GM21723 (cell line): ENCODE results near the gene FBXO9.

ENCODE experiments used
- ATAC-seq: cut with Tn5 transposase; IDR thresholded peaks from one replicate; pipeline ENCODE4 v1.9.1; 2021; ENCODE audit warnings: mild to moderate bottlenecking, moderate library complexity; ENCODE audit not compliant: unreplicated experiment

Gene FBXO9

DNA sequence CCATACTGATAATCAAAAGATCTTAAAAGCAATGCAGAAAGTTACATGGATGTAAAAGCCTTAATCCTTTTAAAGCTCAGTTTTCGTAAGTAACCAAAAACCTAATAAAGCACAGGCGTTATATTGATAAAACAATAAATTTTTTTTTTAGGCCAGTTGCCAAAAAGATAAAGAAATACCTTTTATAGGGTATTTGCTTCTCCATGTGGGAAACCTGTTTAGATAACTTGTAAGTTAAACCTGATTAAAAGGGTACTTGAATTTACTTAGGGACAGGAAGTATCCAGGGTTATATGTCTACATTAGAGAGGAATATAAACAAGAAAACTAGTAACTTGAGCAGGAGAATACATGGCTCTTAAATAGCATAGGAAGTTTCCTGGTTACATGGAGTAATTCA is 21.1 kb downstream of the FBXO9 start:
- no peak for ATAC-seq

GRCh38 chr6:53089948-53090347 is 24.7 kb downstream of the FBXO9 start:
- no peak for ATAC-seq

DNA sequence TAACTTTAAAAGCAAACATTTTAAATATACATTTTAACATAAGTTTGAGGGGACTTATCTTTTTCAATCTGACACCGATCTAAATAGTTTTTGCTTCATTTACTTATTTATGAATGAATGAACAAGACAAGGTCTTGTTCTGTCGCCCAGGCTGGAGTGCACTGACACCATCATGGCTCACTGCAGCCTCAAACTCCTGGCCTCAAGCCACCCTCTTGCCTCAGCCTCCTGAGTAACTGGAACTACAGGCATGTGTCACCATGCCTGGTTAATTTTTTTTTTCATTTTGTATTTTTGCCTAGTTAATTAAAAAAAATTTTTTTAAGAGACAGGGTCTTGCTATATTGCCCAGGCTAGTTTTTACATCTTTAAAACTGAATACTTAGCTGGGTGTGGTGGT is 25.4 kb downstream of the FBXO9 start:
- no peak for ATAC-seq

- no peak for ATAC-seq
These were observed 30.1 kb downstream of the FBXO9 start for GRCh38 chr6:53095270-53095669.

- ATAC-seq: no peak
These were observed 30.5 kb downstream of the FBXO9 start for GRCh38 chr6:53095716-53096115.

DNA sequence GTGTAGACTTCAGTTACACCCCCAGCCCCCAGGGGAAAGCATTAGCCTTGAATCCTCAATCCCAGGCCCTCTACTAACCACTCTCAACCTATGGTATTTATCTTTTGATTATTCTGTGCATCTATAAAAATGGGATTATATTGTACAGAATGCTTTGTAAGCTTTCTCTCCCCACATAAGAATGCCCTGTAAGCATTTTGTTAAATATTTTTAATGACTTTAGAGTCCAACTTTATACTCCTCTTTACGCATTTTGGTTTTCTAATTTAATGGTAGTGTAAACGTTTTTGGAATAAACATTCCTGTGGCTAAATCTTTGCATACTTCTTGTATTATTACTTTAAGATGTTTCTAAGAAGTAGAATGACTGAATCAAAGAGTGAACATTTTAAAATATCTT is 35.4 kb downstream of the FBXO9 start:
- no peak for ATAC-seq

DNA sequence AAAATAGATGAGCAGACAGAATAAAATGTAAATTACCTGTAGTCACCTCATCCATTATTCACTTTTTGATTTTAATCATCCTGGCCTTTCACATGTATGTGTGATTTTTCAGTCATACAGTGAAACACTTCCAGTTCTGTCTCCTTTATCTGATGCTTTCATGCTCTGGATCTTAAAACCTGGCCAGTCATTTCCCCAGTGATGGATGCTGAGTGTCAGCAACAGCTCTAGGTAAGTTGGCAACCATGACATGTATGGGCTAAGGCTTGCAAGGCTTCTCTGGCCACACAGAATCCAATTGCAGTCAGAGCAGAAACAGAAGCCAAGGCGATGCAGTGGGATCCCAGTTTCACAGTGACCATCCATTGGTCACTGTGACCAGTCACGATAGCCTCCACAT is 35.8 kb downstream of the FBXO9 start:
- ATAC-seq: no peak

DNA sequence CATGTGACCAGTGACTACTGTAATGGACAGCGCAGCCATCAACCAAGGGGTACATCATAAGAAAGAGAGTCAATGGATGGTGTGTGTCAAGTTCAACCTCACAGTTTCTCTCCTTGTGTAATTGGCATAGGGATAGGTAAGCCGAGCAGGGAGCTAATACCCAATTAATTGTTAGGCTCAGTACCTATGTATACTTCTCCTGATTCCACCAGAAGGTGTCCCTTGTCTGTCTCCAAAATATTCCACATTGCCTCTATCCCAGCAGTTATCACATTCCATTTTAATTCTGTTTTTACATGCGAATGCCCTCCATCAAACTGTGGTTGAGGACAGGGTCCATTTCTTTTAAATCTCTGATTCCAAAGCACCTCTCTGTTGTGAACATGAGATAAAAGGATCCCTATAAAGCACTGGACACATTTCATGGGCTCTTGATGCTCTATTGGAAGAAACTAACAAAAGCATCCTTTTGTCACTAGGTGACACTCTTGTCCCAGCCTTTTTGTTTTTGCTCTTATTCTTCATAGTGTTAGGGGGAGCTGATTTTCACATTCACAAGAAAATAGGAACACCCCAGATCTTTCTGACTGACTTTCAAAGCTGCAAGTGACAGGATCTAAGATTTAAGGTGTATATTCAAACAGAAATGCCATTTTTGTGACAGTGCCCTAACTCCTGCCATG is 38.9 kb downstream of the FBXO9 start:
- ATAC-seq: no peak

GRCh38 chr6:53104916-53105315 is 39.7 kb downstream of the FBXO9 start:
- ATAC-seq: no peak

GRCh38 chr6:53107091-53107490 is 41.9 kb downstream of the FBXO9 start:
- no peak for ATAC-seq

GRCh38 chr6:53109612-53110011 is 44.4 kb downstream of the FBXO9 start:
- peak; percentile 88 for ATAC-seq

DNA sequence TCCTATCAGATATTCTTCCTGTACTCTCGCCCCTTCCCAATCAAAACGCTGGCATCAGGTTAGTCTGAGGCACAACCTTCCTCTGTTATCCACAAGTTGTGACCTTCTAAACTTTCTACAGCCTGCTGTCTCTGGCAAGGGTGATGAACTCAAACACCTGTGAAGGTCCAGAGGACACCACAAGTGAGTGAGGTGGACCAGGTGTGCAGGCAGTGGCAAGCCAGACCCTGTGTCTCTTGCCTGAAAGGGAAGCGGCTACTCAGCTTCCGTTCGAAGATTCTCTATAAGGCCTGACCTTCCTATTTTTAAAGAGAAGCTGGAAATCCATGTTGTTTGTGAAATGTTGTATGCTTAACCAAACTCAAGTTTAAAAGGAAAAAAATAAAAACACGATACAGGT is 46.7 kb downstream of the FBXO9 start:
- ATAC-seq: no peak

- ATAC-seq: no peak
These were observed 47.2 kb downstream of the FBXO9 start for GRCh38 chr6:53112404-53112803.

- ATAC-seq: no peak
These were observed 47.7 kb downstream of the FBXO9 start for GRCh38 chr6:53112871-53113270.

- ATAC-seq: no peak
These were observed 48.5 kb downstream of the FBXO9 start for GRCh38 chr6:53113742-53114141.

DNA sequence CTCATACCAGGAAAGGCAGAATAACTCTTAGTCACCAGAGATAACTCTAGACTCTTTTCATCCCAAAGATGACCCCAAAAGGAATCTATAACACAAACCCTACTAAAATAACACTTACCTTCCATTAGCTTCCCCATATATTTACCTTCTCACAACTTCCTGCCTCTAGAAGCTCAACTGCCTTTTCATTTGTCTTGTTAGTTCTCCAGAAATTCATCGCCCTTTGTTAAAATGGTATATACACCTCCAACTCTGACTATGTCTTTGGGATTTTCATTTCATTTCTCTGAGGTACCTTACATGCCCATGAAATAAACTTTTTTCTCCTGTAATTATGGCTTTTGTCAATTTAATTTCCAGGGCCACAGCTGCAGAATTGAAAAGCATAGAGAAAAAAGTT is 49.9 kb downstream of the FBXO9 start:
- no peak for ATAC-seq

- ATAC-seq: no peak
These were observed 50.5 kb downstream of the FBXO9 start for GRCh38 chr6:53115741-53116140.

GRCh38 chr6:53119349-53119748 is 54.1 kb downstream of the FBXO9 start:
- ATAC-seq: no peak

- ATAC-seq: no peak
These were observed 54.7 kb downstream of the FBXO9 start for GRCh38 chr6:53119772-53120409.

DNA sequence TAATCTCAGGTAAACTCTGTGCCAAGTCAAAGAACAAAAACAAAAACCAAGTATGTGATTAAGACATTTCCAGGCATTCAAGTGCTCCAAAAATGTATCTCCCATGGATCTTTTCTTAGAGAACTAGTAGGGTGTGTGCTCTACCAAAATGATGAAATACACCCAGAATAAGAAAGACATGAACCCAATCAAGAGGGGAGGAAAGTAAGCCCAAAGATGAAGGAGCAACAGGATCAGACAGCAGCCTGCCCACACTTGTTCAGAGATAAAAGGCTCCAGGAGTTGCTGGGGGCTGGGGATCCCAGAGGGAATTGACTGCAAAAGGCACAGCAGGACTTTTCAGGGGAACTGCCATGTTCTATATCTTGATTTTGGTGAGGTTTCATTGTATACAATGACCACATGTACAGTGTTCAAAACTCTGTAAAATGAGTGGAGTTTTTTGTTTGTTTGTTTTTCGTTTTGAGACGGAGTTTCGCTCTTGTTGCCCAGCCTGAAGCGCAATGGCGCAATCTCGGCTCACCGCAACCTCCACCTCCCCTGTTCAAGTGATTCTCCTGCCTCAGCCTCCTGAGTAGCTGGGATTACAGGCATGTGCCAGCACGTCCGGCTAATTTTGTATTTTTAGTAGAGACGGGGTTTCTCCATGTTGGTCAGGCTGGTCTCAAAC is 59.1 kb downstream of the FBXO9 start:
- no peak for ATAC-seq

- no peak for ATAC-seq
These were observed 60.1 kb downstream of the FBXO9 start for GRCh38 chr6:53125276-53125675.

GRCh38 chr6:53128842-53129241 is 63.6 kb downstream of the FBXO9 start:
- ATAC-seq: no peak
